Ovary (tissue), 3 donors: Measurements from ENCODE around the gene MEIOB.

Experiments used
- EP300 ChIP-seq: sonication (generic); formaldehyde crosslinking; IDR thresholded peaks from one replicate; pipeline ENCODE4 v1.6.1; 2017; ENCODE audit warnings: antibody characterized with exemption
- TF ChIP-seq, protein P1 (sequence below), 3 donors: fragments of 450-650 bp in 2 of 3; fragments of 200-600 bp in 1 of 3; IDR thresholded peaks; one replicate each; pipeline versions ENCODE4 v1.5.1 to v1.8.0; 2016 to 2022; ENCODE audit warnings: antibody characterized with exemption in 3 of 3, mild to moderate bottlenecking in 1 of 3
- donor health status: DM: no; HTN: no; CAD: no.

GRCh38 chr16:1831186-1832075 is 40.5 kb downstream of the MEIOB start:
- TF ChIP-seq, protein P1, sequence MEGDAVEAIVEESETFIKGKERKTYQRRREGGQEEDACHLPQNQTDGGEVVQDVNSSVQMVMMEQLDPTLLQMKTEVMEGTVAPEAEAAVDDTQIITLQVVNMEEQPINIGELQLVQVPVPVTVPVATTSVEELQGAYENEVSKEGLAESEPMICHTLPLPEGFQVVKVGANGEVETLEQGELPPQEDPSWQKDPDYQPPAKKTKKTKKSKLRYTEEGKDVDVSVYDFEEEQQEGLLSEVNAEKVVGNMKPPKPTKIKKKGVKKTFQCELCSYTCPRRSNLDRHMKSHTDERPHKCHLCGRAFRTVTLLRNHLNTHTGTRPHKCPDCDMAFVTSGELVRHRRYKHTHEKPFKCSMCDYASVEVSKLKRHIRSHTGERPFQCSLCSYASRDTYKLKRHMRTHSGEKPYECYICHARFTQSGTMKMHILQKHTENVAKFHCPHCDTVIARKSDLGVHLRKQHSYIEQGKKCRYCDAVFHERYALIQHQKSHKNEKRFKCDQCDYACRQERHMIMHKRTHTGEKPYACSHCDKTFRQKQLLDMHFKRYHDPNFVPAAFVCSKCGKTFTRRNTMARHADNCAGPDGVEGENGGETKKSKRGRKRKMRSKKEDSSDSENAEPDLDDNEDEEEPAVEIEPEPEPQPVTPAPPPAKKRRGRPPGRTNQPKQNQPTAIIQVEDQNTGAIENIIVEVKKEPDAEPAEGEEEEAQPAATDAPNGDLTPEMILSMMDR (IDR thresholded peaks at IDR 0.05) = no peak
- no peak for TF ChIP-seq EP300
